Measurements from ENCODE around the gene FLT4. TPM values are rescaled to one million over a fixed set of nuclear protein-coding genes. Genes with fewer than 3 reads are reported as not detected.

Gene FLT4
- total RNA-seq, 3 donors from 2014 or later, result 1.2 to 1.8 (median 1.6) TPM

GRCh38 chr5:180652771-180653170 is 3.4 kb upstream of the FLT4 start:
- H3K27me3 Mint-ChIP-seq (ENCODE audit: low read depth), result peaks cover 56% of the 10 kb centered on the region
- no peaks in the 10 kb centered on the region for H3K36me3 Mint-ChIP-seq (ENCODE audit: insufficient read depth)
- ATAC-seq, result no peak
- H3K9me3 Mint-ChIP-seq, result no peaks in the 10 kb centered on the region
- H3K4me1 Mint-ChIP-seq (ENCODE audit: low read depth), result peaks cover 10% of the 10 kb centered on the region
- no peak overlapping the region for H3K4me3 Mint-ChIP-seq
- DNase-seq, result no peak

GRCh38 chr5:180652346-180652745 is 2.9 kb upstream of the FLT4 start:
- no peak for DNase-seq
- no peak overlapping the region for H3K4me3 Mint-ChIP-seq
- peaks cover 59% of the 10 kb centered on the region for H3K27me3 Mint-ChIP-seq (ENCODE audit: low read depth)
- ATAC-seq, result no peak
- H3K36me3 Mint-ChIP-seq (ENCODE audit: insufficient read depth), result no peaks in the 10 kb centered on the region
- H3K9me3 Mint-ChIP-seq, result no peaks in the 10 kb centered on the region
- H3K4me1 Mint-ChIP-seq (ENCODE audit: low read depth), result peaks cover 10% of the 10 kb centered on the region

- Mint-ChIP-seq H3K36me3 (ENCODE audit: insufficient read depth) (no peaks in the 10 kb centered on the region), H3K9me3 (no peaks in the 10 kb centered on the region), H3K4me3 (peak overlapping the region; percentile 71), H3K4me1 (ENCODE audit: low read depth) (peaks cover 10% of the 10 kb centered on the region), H3K27me3 (ENCODE audit: low read depth) (peaks cover 50% of the 10 kb centered on the region)
- DNase-seq (no peak), ATAC-seq (peak; percentile 44 to 47)
Measured at GRCh38 chr5:180648658-180649296, 623 bp downstream of the FLT4 start.

GRCh38 chr5:180647941-180648500 is 1.4 kb downstream of the FLT4 start:
- Mint-ChIP-seq H3K9me3 (no peaks in the 10 kb centered on the region), H3K36me3 (ENCODE audit: insufficient read depth) (no peaks in the 10 kb centered on the region), H3K4me1 (ENCODE audit: low read depth) (peaks cover 10% of the 10 kb centered on the region), H3K27me3 (ENCODE audit: low read depth) (peaks cover 49% of the 10 kb centered on the region), H3K4me3 (peak overlapping the region; percentile 71)
- no peak for DNase-seq
- no peak for ATAC-seq

- Mint-ChIP-seq H3K36me3 (ENCODE audit: insufficient read depth) (no peaks in the 10 kb centered on the region), H3K27me3 (ENCODE audit: low read depth) (peaks cover 44% of the 10 kb centered on the region), H3K4me1 (ENCODE audit: low read depth) (peaks cover 10% of the 10 kb centered on the region), H3K9me3 (no peaks in the 10 kb centered on the region), H3K4me3 (peak overlapping the region; percentile 71)
- DNase-seq (no peak), ATAC-seq (no peak)
Measured at GRCh38 chr5:180647465-180647864, 1.9 kb downstream of the FLT4 start.

- peaks cover 39% of the 10 kb centered on the region for H3K27me3 Mint-ChIP-seq (ENCODE audit: low read depth)
- DNase-seq (no peak), ATAC-seq (no peak)
Measured at GRCh38 chr5:180646963-180647305, 2.5 kb downstream of the FLT4 start.

GRCh38 chr5:180646289-180646962 is 3.0 kb downstream of the FLT4 start:
- Mint-ChIP-seq H3K4me3 (peak overlapping the region; percentile 35), H3K9me3 (no peaks in the 10 kb centered on the region), H3K4me1 (ENCODE audit: low read depth) (peaks cover 10% of the 10 kb centered on the region), H3K27me3 (ENCODE audit: low read depth) (peaks cover 35% of the 10 kb centered on the region), H3K36me3 (ENCODE audit: insufficient read depth) (no peaks in the 10 kb centered on the region)
- no peak for DNase-seq
- ATAC-seq, result no peak

More at GRCh38 chr5:180646963-180647305, 2.5 kb downstream of the FLT4 start:
- no peaks in the 10 kb centered on the region for H3K36me3 Mint-ChIP-seq (ENCODE audit: insufficient read depth)
- peaks cover 10% of the 10 kb centered on the region for H3K4me1 Mint-ChIP-seq (ENCODE audit: low read depth)
- no peaks in the 10 kb centered on the region for H3K9me3 Mint-ChIP-seq
- no peak overlapping the region for H3K4me3 Mint-ChIP-seq

- H3K27me3 Mint-ChIP-seq (ENCODE audit: low read depth), result peaks cover 28% of the 10 kb centered on the region
- H3K36me3 Mint-ChIP-seq (ENCODE audit: insufficient read depth), result no peaks in the 10 kb centered on the region
- no peak overlapping the region for H3K4me3 Mint-ChIP-seq
- no peak for ATAC-seq
- DNase-seq, result no peak
- no peaks in the 10 kb centered on the region for H3K9me3 Mint-ChIP-seq
- peaks cover 9% of the 10 kb centered on the region for H3K4me1 Mint-ChIP-seq (ENCODE audit: low read depth)
Measured at GRCh38 chr5:180645274-180646204, 3.9 kb downstream of the FLT4 start.

GRCh38 chr5:180644825-180645273 is 4.6 kb downstream of the FLT4 start:
- peaks cover 22% of the 10 kb centered on the region for H3K27me3 Mint-ChIP-seq (ENCODE audit: low read depth)
- no peak overlapping the region for H3K4me3 Mint-ChIP-seq
- DNase-seq (no peak), ATAC-seq (no peak)
- no peaks in the 10 kb centered on the region for H3K36me3 Mint-ChIP-seq (ENCODE audit: insufficient read depth)
- H3K9me3 Mint-ChIP-seq, result no peaks in the 10 kb centered on the region
- peaks cover 4% of the 10 kb centered on the region for H3K4me1 Mint-ChIP-seq (ENCODE audit: low read depth)

GRCh38 chr5:180644129-180644824 is 5.1 kb downstream of the FLT4 start:
- ATAC-seq (no peak), DNase-seq (no peak)
- H3K4me3 Mint-ChIP-seq, result no peak overlapping the region
- peaks cover 20% of the 10 kb centered on the region for H3K27me3 Mint-ChIP-seq (ENCODE audit: low read depth)
- H3K36me3 Mint-ChIP-seq (ENCODE audit: insufficient read depth), result no peaks in the 10 kb centered on the region
- H3K4me1 Mint-ChIP-seq (ENCODE audit: low read depth), result peaks cover 2% of the 10 kb centered on the region
- H3K9me3 Mint-ChIP-seq, result no peaks in the 10 kb centered on the region

GRCh38 chr5:180643191-180643851 is 6.1 kb downstream of the FLT4 start:
- H3K9me3 Mint-ChIP-seq, result no peaks in the 10 kb centered on the region
- ATAC-seq, result no peak
- no peak for DNase-seq
- H3K36me3 Mint-ChIP-seq (ENCODE audit: insufficient read depth), result no peaks in the 10 kb centered on the region
- peaks cover 17% of the 10 kb centered on the region for H3K27me3 Mint-ChIP-seq (ENCODE audit: low read depth)
- no peak overlapping the region for H3K4me3 Mint-ChIP-seq
- H3K4me1 Mint-ChIP-seq (ENCODE audit: low read depth), result peaks cover under 1% of the 10 kb centered on the region

GRCh38 chr5:180642779-180643178 is 6.6 kb downstream of the FLT4 start:
- Mint-ChIP-seq H3K27me3 (ENCODE audit: low read depth) (peaks cover 11% of the 10 kb centered on the region), H3K4me1 (ENCODE audit: low read depth) (no peaks in the 10 kb centered on the region)

GRCh38 chr5:180642181-180642775 is 7.1 kb downstream of the FLT4 start:
- DNase-seq, result no peak
- Mint-ChIP-seq H3K4me3 (no peak overlapping the region), H3K4me1 (ENCODE audit: low read depth) (no peaks in the 10 kb centered on the region), H3K36me3 (ENCODE audit: insufficient read depth) (no peaks in the 10 kb centered on the region), H3K9me3 (no peaks in the 10 kb centered on the region), H3K27me3 (ENCODE audit: low read depth) (peaks cover 8% of the 10 kb centered on the region)
- no peak for ATAC-seq

More at GRCh38 chr5:180642779-180643178, 6.6 kb downstream of the FLT4 start:
- Mint-ChIP-seq H3K36me3 (ENCODE audit: insufficient read depth) (no peaks in the 10 kb centered on the region), H3K4me3 (no peak overlapping the region), H3K9me3 (no peaks in the 10 kb centered on the region)
- no peak for ATAC-seq
- no peak for DNase-seq

Data from activated T-cell treated with anti-CD3 and anti-CD28 coated beads, Interleukin-2, amount 50 U/mL, for 4 hours (primary cell).